ENCODE measurements around the gene GABARAP. TPM values are rescaled to one million over a fixed set of nuclear protein-coding genes. Genes with fewer than 3 reads are reported as not detected.

The GABARAP gene
- total RNA-seq, 1 donor from 2014 or later = 283 TPM

GRCh38 chr17:7207120-7208001, 34.9 kb downstream of the GABARAP start:
- no peak for DNase-seq

- no peak for DNase-seq
Measured at GRCh38 chr17:7205561-7205960, 36.7 kb downstream of the GABARAP start.

DNA sequence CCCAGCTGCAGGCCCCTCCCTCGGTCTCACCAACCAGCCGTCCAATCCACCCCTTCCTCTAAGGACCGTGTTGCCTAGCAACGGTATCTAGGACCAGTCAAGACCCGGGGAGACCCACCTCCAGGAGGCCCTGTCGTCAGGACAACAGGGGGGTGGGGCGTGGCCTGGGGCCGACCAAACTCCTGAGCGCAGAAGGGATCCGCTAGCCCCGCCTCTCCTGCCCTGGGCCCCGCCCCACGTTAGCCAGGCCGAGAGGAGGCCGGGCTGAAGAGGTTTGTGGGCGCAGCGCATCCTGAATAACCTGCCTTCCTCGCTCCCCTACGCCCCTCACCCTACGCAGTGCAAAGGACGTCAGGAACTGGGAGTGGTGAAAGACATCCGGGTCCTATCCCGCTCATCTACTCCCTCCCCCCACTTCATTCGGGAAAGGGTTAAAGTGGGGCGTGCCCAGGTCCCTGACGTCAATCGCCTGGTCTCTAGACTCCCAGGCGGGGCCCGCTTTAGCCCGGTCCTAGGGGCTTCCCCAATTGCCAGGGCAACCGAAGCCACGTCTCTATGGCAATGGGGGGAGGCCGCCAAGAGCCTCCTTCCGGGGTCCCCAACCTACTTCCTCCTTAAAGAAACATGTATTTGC, 37.3 kb downstream of the GABARAP start:
- peak; percentile 94 for DNase-seq

- no peak for DNase-seq
Measured at GRCh38 chr17:7204336-7204735, 37.9 kb downstream of the GABARAP start.

GRCh38 chr17:7203391-7203790, 38.9 kb downstream of the GABARAP start:
- no peak for DNase-seq

GRCh38 chr17:7196651-7197401, 45.4 kb downstream of the GABARAP start:
- DNase-seq = no peak

- no peak for DNase-seq
Measured at GRCh38 chr17:7195971-7196370, 46.3 kb downstream of the GABARAP start.

GRCh38 chr17:7192271-7192937, 49.8 kb downstream of the GABARAP start:
- no peak for DNase-seq

DNA sequence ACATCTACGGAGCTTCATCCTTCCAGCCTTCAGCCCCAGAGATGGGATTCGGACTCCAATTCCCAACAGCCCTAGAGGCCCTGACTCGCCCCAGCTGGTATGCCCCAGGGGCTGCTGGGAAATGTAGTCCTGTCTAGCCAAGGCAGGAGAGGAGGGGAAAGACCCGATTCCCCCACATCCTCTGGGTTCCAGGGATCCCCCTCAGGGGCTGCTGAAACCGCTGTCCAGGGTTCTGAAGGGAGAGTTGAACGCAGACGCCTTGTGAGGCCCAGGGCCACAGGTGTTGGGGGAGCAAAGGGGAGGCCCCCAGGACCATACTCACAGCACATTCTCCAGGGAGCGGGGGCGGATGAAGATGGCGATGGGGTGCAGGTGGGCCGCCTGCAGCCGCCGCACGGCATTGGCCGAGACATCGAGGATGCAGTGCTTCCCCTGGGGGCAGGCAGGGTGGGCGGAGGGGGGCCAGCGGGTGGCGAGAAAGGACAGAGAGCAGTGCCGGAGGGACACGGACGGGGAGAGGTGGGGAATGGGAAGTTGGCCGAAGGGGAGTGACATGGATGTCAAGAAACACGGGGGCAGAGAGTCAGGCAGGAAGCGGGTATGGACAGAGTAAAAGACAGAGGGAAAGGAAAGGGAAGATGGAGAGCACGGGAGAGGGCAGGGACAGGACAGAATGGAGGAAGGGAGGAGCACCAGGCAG, 50.5 kb downstream of the GABARAP start:
- peak; percentile 75 for DNase-seq

DNA sequence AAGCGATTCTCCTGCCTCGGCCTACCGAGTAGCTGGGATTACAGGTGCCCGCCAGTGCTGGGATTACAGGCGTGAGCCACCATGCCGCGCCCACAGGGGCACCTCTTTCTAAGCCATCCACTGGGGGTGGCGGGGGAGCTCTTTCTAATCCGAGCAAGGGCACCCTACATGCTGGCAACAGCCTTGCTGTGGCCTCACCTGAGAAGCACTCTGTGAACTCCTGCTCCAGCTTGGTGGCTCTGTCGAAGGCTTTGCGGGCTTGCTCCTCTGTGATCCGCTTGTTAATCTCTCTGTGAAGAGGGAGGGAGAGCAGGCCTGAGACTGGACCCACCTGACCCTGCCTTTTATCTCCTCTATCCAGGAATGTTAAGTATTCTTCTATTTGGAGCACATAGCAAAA, 51.2 kb downstream of the GABARAP start:
- DNase-seq = no peak

- no peak for DNase-seq
Measured at GRCh38 chr17:7190276-7190917, 51.9 kb downstream of the GABARAP start.

Small RNA genes within 50 kb of the gene (small RNA-seq; reads per million reads assigned to genes)
- gene AC120057.4 (ENCODE audit: low replicate concordance) (not detected), gene MIR324 (ENCODE audit: low replicate concordance) (11.9 reads per million, percentile 94 among the genes with 10 or more reads in this experiment), gene RF00019 (ENCODE audit: low replicate concordance) (not detected)

Other genes with a start within 250 kb of the GABARAP start
- 12.2 TPM for gene ALOX12, start 246.4 kb downstream of the GABARAP start, total RNA-seq
- gene RNASEK, start 229.8 kb downstream of the GABARAP start, total RNA-seq = 41.0 TPM
- 14.9 TPM for gene BCL6B, start 219.4 kb downstream of the GABARAP start, total RNA-seq
- gene SLC16A13, start 206.4 kb downstream of the GABARAP start, total RNA-seq = 1.3 TPM
- not detected for gene SLC16A11, start 198.4 kb downstream of the GABARAP start, total RNA-seq
- gene CLEC10A, start 162.2 kb downstream of the GABARAP start, total RNA-seq = 2.8 TPM
- not detected for gene ASGR2, start 127.6 kb downstream of the GABARAP start, total RNA-seq
- 0.21 TPM for gene ASGR1, start 63.1 kb downstream of the GABARAP start, total RNA-seq
- gene DLG4, start 22.6 kb downstream of the GABARAP start, total RNA-seq = 11.1 TPM
- 260 TPM for gene ACADVL, start 22.5 kb downstream of the GABARAP start, total RNA-seq
- gene DVL2, start 7.9 kb downstream of the GABARAP start, total RNA-seq = 53.7 TPM
- gene PHF23, start 3.0 kb downstream of the GABARAP start, total RNA-seq = 22.3 TPM
- 63.6 TPM for gene CTDNEP1, start 9.3 kb upstream of the GABARAP start, total RNA-seq
- 43.2 TPM for gene ELP5, start 9.8 kb upstream of the GABARAP start, total RNA-seq
- gene CLDN7, start 20.0 kb upstream of the GABARAP start, total RNA-seq = 22.2 TPM
- 75.2 TPM for gene SLC2A4, start 39.3 kb upstream of the GABARAP start, total RNA-seq
- 0.51 TPM for gene YBX2, start 52.2 kb upstream of the GABARAP start, total RNA-seq
- 212 TPM for gene EIF5A, start 65.2 kb upstream of the GABARAP start, total RNA-seq
- 35.3 TPM for gene GPS2, start 72.9 kb upstream of the GABARAP start, total RNA-seq
- gene NEURL4, start 86.9 kb upstream of the GABARAP start, total RNA-seq = 22.5 TPM
- gene ACAP1, start 94.1 kb upstream of the GABARAP start, total RNA-seq = 1.7 TPM
- 3.4 TPM for gene KCTD11, start 109.7 kb upstream of the GABARAP start, total RNA-seq
- not detected for gene TMEM95, start 112.7 kb upstream of the GABARAP start, total RNA-seq
- gene TNK1, start 138.6 kb upstream of the GABARAP start, total RNA-seq = 2.1 TPM
- gene PLSCR3, start 152.1 kb upstream of the GABARAP start, total RNA-seq = 9.4 TPM
- 69.0 TPM for gene TMEM256, start 161.6 kb upstream of the GABARAP start, total RNA-seq
- gene NLGN2, start 165.4 kb upstream of the GABARAP start, total RNA-seq = 9.3 TPM
- not detected for gene SPEM1, start 177.9 kb upstream of the GABARAP start, total RNA-seq
- not detected for gene SPEM2, start 183.2 kb upstream of the GABARAP start, total RNA-seq
- gene SPEM3, start 186.4 kb upstream of the GABARAP start, total RNA-seq = not detected
- 2.4 TPM for gene TMEM102, start 193.0 kb upstream of the GABARAP start, total RNA-seq
- gene FGF11, start 197.1 kb upstream of the GABARAP start, total RNA-seq = 5.4 TPM
- gene CHRNB1, start 202.6 kb upstream of the GABARAP start, total RNA-seq = 27.9 TPM
- 22.9 TPM for gene ZBTB4, start 237.2 kb upstream of the GABARAP start, total RNA-seq
- not detected for gene SLC35G6, start 239.0 kb upstream of the GABARAP start, total RNA-seq
- 71.4 TPM for gene POLR2A, start 241.9 kb upstream of the GABARAP start, total RNA-seq

Measured in tongue (tissue), 3 donors.